ENCODE measurements around the gene IL22RA2.

DNA sequence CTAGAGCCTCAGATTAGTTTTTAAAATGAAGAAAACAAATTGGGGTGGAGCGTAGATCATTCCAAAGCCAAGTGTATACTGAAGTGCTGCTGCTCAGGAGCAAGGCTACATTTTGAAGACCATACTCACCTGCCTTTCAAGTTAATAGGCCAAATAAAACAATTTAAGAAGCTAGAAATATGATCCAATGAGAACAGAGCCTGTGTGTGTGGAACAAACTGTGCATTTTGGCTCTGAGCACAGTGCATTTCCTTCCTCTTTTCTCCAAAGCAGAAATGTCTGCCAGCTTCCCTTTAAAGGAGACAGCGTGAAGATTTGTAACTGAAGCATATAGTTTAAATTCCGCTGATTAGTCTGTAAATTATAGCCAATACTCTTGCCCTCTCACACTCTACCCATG, 48.9 kb upstream of the IL22RA2 start:
- TF ChIP-seq, protein P1, sequence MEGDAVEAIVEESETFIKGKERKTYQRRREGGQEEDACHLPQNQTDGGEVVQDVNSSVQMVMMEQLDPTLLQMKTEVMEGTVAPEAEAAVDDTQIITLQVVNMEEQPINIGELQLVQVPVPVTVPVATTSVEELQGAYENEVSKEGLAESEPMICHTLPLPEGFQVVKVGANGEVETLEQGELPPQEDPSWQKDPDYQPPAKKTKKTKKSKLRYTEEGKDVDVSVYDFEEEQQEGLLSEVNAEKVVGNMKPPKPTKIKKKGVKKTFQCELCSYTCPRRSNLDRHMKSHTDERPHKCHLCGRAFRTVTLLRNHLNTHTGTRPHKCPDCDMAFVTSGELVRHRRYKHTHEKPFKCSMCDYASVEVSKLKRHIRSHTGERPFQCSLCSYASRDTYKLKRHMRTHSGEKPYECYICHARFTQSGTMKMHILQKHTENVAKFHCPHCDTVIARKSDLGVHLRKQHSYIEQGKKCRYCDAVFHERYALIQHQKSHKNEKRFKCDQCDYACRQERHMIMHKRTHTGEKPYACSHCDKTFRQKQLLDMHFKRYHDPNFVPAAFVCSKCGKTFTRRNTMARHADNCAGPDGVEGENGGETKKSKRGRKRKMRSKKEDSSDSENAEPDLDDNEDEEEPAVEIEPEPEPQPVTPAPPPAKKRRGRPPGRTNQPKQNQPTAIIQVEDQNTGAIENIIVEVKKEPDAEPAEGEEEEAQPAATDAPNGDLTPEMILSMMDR (conservative IDR thresholded peaks at IDR 0.05 in 1 of 2, IDR thresholded peaks at IDR 0.05 in 1 of 2; ENCODE audit: extremely low read depth in 1 of 2, insufficient read depth in 1 of 2, low read depth in 1 of 2, low read length in 2 of 2) = no peak
- no peak for TF ChIP-seq EZH2 (IDR thresholded peaks at IDR 0.05; ENCODE audit: borderline replicate concordance, low read length)

Measured in mammary epithelial cell (primary cell).